H1 (cell line): ENCODE results near the gene MEF2D. TPM values are rescaled to one million over a fixed set of nuclear protein-coding genes. Genes with fewer than 3 reads are reported as not detected.

Experiments used
- CTCF ChIA-PET: fragments of 300-600 bp; sonication (Branson Sonifier 250); formaldehyde crosslinking; loops from one replicate; lab custom pipeline; 2021; ENCODE audit not compliant: partially characterized antibody; lab: Charles Lee
- POLR2A ChIA-PET: fragments of 300-600 bp; sonication (Branson Sonifier 250); formaldehyde crosslinking; loops from one replicate; lab custom pipeline; 2021; ENCODE audit warnings: inconsistent platforms; ENCODE audit not compliant: partially characterized antibody; lab: Charles Lee
- DNase-seq, 2 experiments: peaks; one replicate each; pipeline versions ENCODE4 v3.0.0 to v3.0.0-alpha.2; 2010 to 2022; ENCODE audit warnings: low spot score in 2 of 2, low read depth in 1 of 2, mixed read lengths in 1 of 2
- FAIRE-seq: peaks from 2 replicates; lab custom pipeline; 2011; peaks lifted over from hg19 to GRCh38; lab: Jason Lieb, UNC
- H2AFZ ChIP-seq: 2 replicates; pipeline ENCODE4 v1.8.1; 2012; ENCODE audit warnings: low read length, inconsistent platforms
- H2AK5ac ChIP-seq: 2 replicates; pipeline ENCODE4 v1.6.1; 2013; ENCODE audit warnings: low read depth, low read length
- H2BK120ac ChIP-seq: replicated peaks from 2 replicates; pipeline ENCODE3; 2013; ENCODE audit warnings: low read depth, low read length, inconsistent platforms
- H2BK12ac ChIP-seq: 2 replicates; pipeline ENCODE4 v1.6.1; 2013; ENCODE audit warnings: low read depth, low read length
- H2BK15ac ChIP-seq: 2 replicates; pipeline ENCODE4 v1.6.1; 2013; ENCODE audit warnings: low read length
- H2BK20ac ChIP-seq: 2 replicates; pipeline ENCODE4 v1.6.1; 2013; ENCODE audit warnings: low read length
- H2BK5ac ChIP-seq: 2 replicates; pipeline ENCODE4 v1.6.1; 2013; ENCODE audit warnings: low read depth, low read length
- H3K14ac ChIP-seq: 2 replicates; pipeline ENCODE4 v1.6.1; 2013; ENCODE audit warnings: inconsistent platforms; ENCODE audit not compliant: insufficient read length
- H3K18ac ChIP-seq: 2 replicates; pipeline ENCODE4 v1.6.1; 2013; ENCODE audit warnings: low read length; ENCODE audit errors: extremely low read depth
- H3K23ac ChIP-seq: 2 replicates; pipeline ENCODE4 v1.6.1; 2013; ENCODE audit warnings: inconsistent platforms; ENCODE audit not compliant: insufficient read length
- H3K23me2 ChIP-seq: 2 replicates; pipeline ENCODE4 v1.6.1; 2013; ENCODE audit warnings: low read depth, low read length
- H3K27ac ChIP-seq: 2 replicates; pipeline ENCODE4 v1.6.1; 2011; ENCODE audit warnings: low read depth, low read length, inconsistent platforms
- H3K27me3 ChIP-seq, 4 experiments: replicated peaks in 1 of 4; 1 replicate in 1 of 4; 2 replicates in 3 of 4; pipeline versions ENCODE4 v1.6.1 to v1.8.1; 2011 to 2013; ENCODE audit warnings: low read length in 3 of 4, mild to moderate bottlenecking in 3 of 4, inconsistent platforms in 2 of 4, mixed read lengths in 2 of 4, moderate library complexity in 1 of 4; ENCODE audit not compliant: control insufficient read depth in 3 of 4, insufficient read depth in 3 of 4; ENCODE audit errors: extremely low read depth in 1 of 4
- H3K36me3 ChIP-seq, 4 experiments: 2 replicates each; pipeline versions ENCODE4 v1.6.1 to v1.8.1; 2011 to 2013; ENCODE audit warnings: mild to moderate bottlenecking in 4 of 4, low read length in 3 of 4, moderate library complexity in 2 of 4, control low read depth in 1 of 4, inconsistent platforms in 1 of 4; ENCODE audit not compliant: insufficient read depth in 4 of 4, control insufficient read depth in 2 of 4
- H3K4ac ChIP-seq: replicated peaks from 2 replicates; pipeline ENCODE3; 2013; ENCODE audit warnings: low read length, low read depth, mixed read lengths, inconsistent platforms; ENCODE audit not compliant: insufficient read length
- H3K4me1 ChIP-seq, 4 experiments: replicated peaks in 1 of 4; 1 replicate in 1 of 4; 2 replicates in 3 of 4; pipeline versions ENCODE4 v1.6.1 to v1.8.1; 2011 to 2013; ENCODE audit warnings: low read length in 3 of 4, inconsistent platforms in 2 of 4, mixed read lengths in 1 of 4; ENCODE audit not compliant: insufficient read depth in 4 of 4, control insufficient read depth in 3 of 4
- H3K4me2 ChIP-seq, 2 experiments: 2 replicates each; pipeline versions ENCODE4 v1.6.1 to v1.8.1; 2011 to 2013; ENCODE audit warnings: low read depth in 2 of 2, low read length in 2 of 2, control low read depth in 1 of 2, inconsistent platforms in 1 of 2, mild to moderate bottlenecking in 1 of 2; ENCODE audit not compliant: insufficient read depth in 1 of 2
- H3K4me3 ChIP-seq, 4 experiments: fragments of 200-600, 300-600 bp in 1 of 4; sonication (generic), shearing (Covaris generic), sonication (Bioruptor Twin) in 1 of 4; 2 replicates each; pipeline versions ENCODE4 v1.5.1 to v1.8.1; 2011 to 2016; ENCODE audit warnings: low read length in 4 of 4, low read depth in 3 of 4, control low read depth in 2 of 4, inconsistent platforms in 2 of 4, mild to moderate bottlenecking in 2 of 4, mixed read lengths in 1 of 4, moderate library complexity in 1 of 4; ENCODE audit not compliant: insufficient read depth in 2 of 4; ENCODE audit errors: extremely low read depth in 1 of 4
- H3K56ac ChIP-seq: replicated peaks from 2 replicates; pipeline ENCODE3; 2013; ENCODE audit warnings: low read depth, mild to moderate bottlenecking, mixed read lengths, low read length, inconsistent platforms; ENCODE audit not compliant: insufficient read length
- H3K79me1 ChIP-seq: 2 replicates; pipeline ENCODE4 v1.6.1; 2013; ENCODE audit warnings: low read depth, low read length, control low read depth
- H3K79me2 ChIP-seq, 2 experiments: 2 replicates each; pipeline versions ENCODE4 v1.6.1 to v1.8.1; 2012 to 2013; ENCODE audit warnings: low read length in 2 of 2, mild to moderate bottlenecking in 2 of 2, inconsistent platforms in 1 of 2; ENCODE audit not compliant: insufficient read depth in 2 of 2, control insufficient read depth in 1 of 2
- H3K9ac ChIP-seq, 4 experiments: replicated peaks in 1 of 4; 1 replicate in 1 of 4; 2 replicates in 3 of 4; pipeline versions ENCODE4 v1.6.1 to v1.8.1; 2011 to 2013; ENCODE audit warnings: low read depth in 3 of 4, low read length in 3 of 4, control low read depth in 2 of 4, mild to moderate bottlenecking in 2 of 4, moderate library complexity in 2 of 4, inconsistent platforms in 1 of 4; ENCODE audit errors: extremely low read depth in 1 of 4
- H3K9me3 ChIP-seq, 2 experiments: 2 replicates each; pipeline versions ENCODE4 v1.6.1 to v1.8.1; 2012 to 2013; ENCODE audit warnings: mild to moderate bottlenecking in 2 of 2, moderate library complexity in 2 of 2, control low read depth in 1 of 2, inconsistent platforms in 1 of 2, low read depth in 1 of 2, low read length in 1 of 2, mixed read lengths in 1 of 2; ENCODE audit not compliant: insufficient read depth in 2 of 2
- H4K20me1 ChIP-seq, 2 experiments: replicated peaks in 1 of 2; 2 replicates each; pipeline versions ENCODE3 to v1.8.1; 2011 to 2013; ENCODE audit warnings: inconsistent platforms in 2 of 2, low read length in 2 of 2, mild to moderate bottlenecking in 1 of 2; ENCODE audit not compliant: insufficient read depth in 2 of 2, control insufficient read depth in 1 of 2
- H4K5ac ChIP-seq: 2 replicates; pipeline ENCODE4 v1.6.1; 2013; ENCODE audit warnings: low read length, low read depth, mixed read lengths, inconsistent platforms; ENCODE audit not compliant: insufficient read length
- H4K8ac ChIP-seq: 2 replicates; pipeline ENCODE4 v1.8.0; 2013; ENCODE audit warnings: mild to moderate bottlenecking, moderate library complexity, low read length, inconsistent platforms; ENCODE audit not compliant: insufficient read depth; ENCODE audit errors: extremely low read depth
- H4K91ac ChIP-seq: replicated peaks from 2 replicates; pipeline ENCODE3; 2013; ENCODE audit warnings: low read length, mixed read lengths, inconsistent platforms; ENCODE audit not compliant: insufficient read length
- ATF3 ChIP-seq: IDR thresholded peaks from 2 replicates; pipeline ENCODE4 v1.6.1; 2011; ENCODE audit warnings: low read depth, mild to moderate bottlenecking, low read length; ENCODE audit not compliant: insufficient read depth
- CBX5 ChIP-seq: fragments of 300-800, 300-1000 bp; sonication (generic); IDR thresholded peaks from 2 replicates; pipeline ENCODE4 v1.7.1; 2016; ENCODE audit warnings: antibody characterized with exemption, low read length, low read depth
- CBX8 ChIP-seq: fragments of 300-800, 300-1000 bp; sonication (generic); IDR thresholded peaks from 2 replicates; pipeline ENCODE4 v1.7.1; 2016; ENCODE audit warnings: low read depth, low read length, borderline replicate concordance
- CHD2 ChIP-seq: IDR thresholded peaks from 2 replicates; pipeline ENCODE4 v1.6.1; 2012; ENCODE audit warnings: low read length, improper control_type of control experiment
- CTBP2 ChIP-seq: IDR thresholded peaks from 2 replicates; pipeline ENCODE4 v1.7.0; 2011; ENCODE audit warnings: borderline replicate concordance, mild to moderate bottlenecking, moderate library complexity, mixed read lengths, low read length; ENCODE audit not compliant: insufficient read depth, insufficient read length
- EZH2 ChIP-seq: fragments of 200-600 bp; sonication (generic); IDR thresholded peaks from 2 replicates; pipeline ENCODE4 v1.7.1; 2012; ENCODE audit warnings: low read depth, mild to moderate bottlenecking, moderate library complexity, low read length, inconsistent platforms; ENCODE audit not compliant: severe bottlenecking
- HDAC2 ChIP-seq, 2 experiments: fragments of 300-600 bp in 1 of 2; sonication (generic) in 1 of 2; IDR thresholded peaks; 2 replicates each; pipeline ENCODE4 v1.6.1; 2011 to 2012; ENCODE audit warnings: low read depth in 2 of 2, low read length in 2 of 2, mild to moderate bottlenecking in 2 of 2, moderate library complexity in 2 of 2, borderline replicate concordance in 1 of 2, inconsistent platforms in 1 of 2
- KDM4A ChIP-seq: IDR thresholded peaks from one replicate; pipeline ENCODE4 v1.7.1; 2012; ENCODE audit warnings: low read depth, mild to moderate bottlenecking, moderate library complexity, low read length, inconsistent platforms; ENCODE audit not compliant: severe bottlenecking
- SAP30 ChIP-seq: fragments of 300-600 bp; sonication (generic); IDR thresholded peaks from 2 replicates; pipeline ENCODE4 v1.7.1; 2012; ENCODE audit warnings: low read length, moderate library complexity, mild to moderate bottlenecking, inconsistent platforms; ENCODE audit not compliant: insufficient read depth, insufficient replicate concordance
- SP2 ChIP-seq: IDR thresholded peaks from 2 replicates; pipeline ENCODE4 v1.6.1; 2012; ENCODE audit warnings: mild to moderate bottlenecking, low read length, inconsistent platforms
- TAF1 ChIP-seq: IDR thresholded peaks from 2 replicates; pipeline ENCODE4 v1.6.1; 2011; ENCODE audit warnings: mild to moderate bottlenecking, low read depth, low read length
- TBP ChIP-seq: IDR thresholded peaks from 2 replicates; pipeline ENCODE4 v1.6.1; 2011; ENCODE audit warnings: low read depth, low read length, improper control_type of control experiment
- TCF12 ChIP-seq: IDR thresholded peaks from 2 replicates; pipeline ENCODE4 v1.6.1; 2011; ENCODE audit warnings: low read depth, mild to moderate bottlenecking, low read length
- WGBS, 2 experiments: shearing (Covaris generic) in 1 of 2; methylation state at CpG; one replicate each; pipeline versions ENCODE4 v1.1.6 to v1.1.7; 2013 to 2015; ENCODE audit warnings: low lambda C conversion rate in 2 of 2, mixed read lengths in 2 of 2, inconsistent platforms in 1 of 2, low coverage in 1 of 2, missing lambda C conversion rate in 1 of 2; ENCODE audit not compliant: insufficient replicate concordance in 2 of 2, insufficient coverage in 1 of 2, insufficient read length in 1 of 2; ENCODE audit errors: extremely low coverage in 1 of 2, missing lambda C conversion rate in 1 of 2; 5-methylcytosine and 5-hydroxymethylcytosine counted together
- polyA plus RNA-seq, 7 experiments: library from polyadenylated mRNA; depleted of rRNA in 3 of 7; stranded (reverse) in 5 of 7; unstranded in 2 of 7; fragments of >200 nt in 5 of 7; fragments of 200-250 nt in 2 of 7; gene quantifications; 1 replicate in 5 of 7; 2 replicates in 1 of 7; 4 replicates in 1 of 7; pipeline versions ENCODE4 v1.2.1 to v1.2.3, GENCODE V29; 2011 to 2013; ENCODE audit warnings: missing spikeins in 2 of 7, mixed read lengths in 2 of 7
- total RNA-seq: library from RNA; stranded (reverse); fragmentation: NEBNext Ultra II Directional; extraction: Animal tissue kit (Norgen Biotek cat#: 25700); gene quantifications from 2 replicates; pipeline ENCODE4 v1.2.1, GENCODE V29; 2021

Gene MEF2D
- total and polyA plus RNA-seq, 2 of the 8 experiments (the other 6 are each of a cell fraction or from before 2014, with no cell fraction given): 17.3 to 20.3 TPM

- H3K27ac ChIP-seq: no peak overlapping the region
- H3K4ac ChIP-seq: no peak overlapping the region
- H2BK120ac ChIP-seq: no peak overlapping the region
- no peak overlapping the region for H4K5ac ChIP-seq
- H3K14ac ChIP-seq: no peak overlapping the region
- ChIA-PET CTCF (interaction anchor here (0.7 to 4.7 kb wide), 13 partner anchors 8 to 103 kb away, joined by 3 to 25 read pairs (median 6); partner anchors contain the start of genes MEF2D and TTC24), POLR2A (interaction anchor here (0.8 to 3.9 kb wide), 9 partner anchors 9 to 371 kb away, joined by 3 to 20 read pairs (median 4); partner anchors contain the start of genes GPATCH4, MEF2D and SEMA4A)
- H3K79me1 ChIP-seq: no peaks in the 10 kb centered on the region
- H3K9ac ChIP-seq: no peak overlapping the region
- no peaks in the 10 kb centered on the region for H4K20me1 ChIP-seq
- no peak overlapping the region for H3K23ac ChIP-seq
- H3K9me3 ChIP-seq: no peaks in the 10 kb centered on the region
- FAIRE-seq (no peak), DNase-seq (no peak)
- H3K56ac ChIP-seq: no peak overlapping the region
- no peak overlapping the region for H3K4me3 ChIP-seq
- no peaks in the 10 kb centered on the region for H3K23me2 ChIP-seq
- H3K18ac ChIP-seq: no peak overlapping the region
- no peak overlapping the region for H2BK15ac ChIP-seq
- H4K91ac ChIP-seq: no peak overlapping the region
- no peak overlapping the region for H2BK20ac ChIP-seq
- peaks cover 3 to 15% (median 11%) of the 10 kb centered on the region in 4 experiments for H3K4me1 ChIP-seq
- no peaks in the 10 kb centered on the region for H3K27me3 ChIP-seq
- H2AK5ac ChIP-seq: no peak overlapping the region
- H2AFZ ChIP-seq: no peak overlapping the region
- peaks cover 3 to 13% (median 7%) of the 10 kb centered on the region in 4 experiments; a peak in 6 of 8 replicates for H3K36me3 ChIP-seq
- no peaks in the 10 kb centered on the region for H3K79me2 ChIP-seq
- H2BK5ac ChIP-seq: no peak overlapping the region
- WGBS, 2 experiments: 96% methylated on average over 3 of the region's 3 CpGs; no CpG with 5 or more reads in 1 of the 2 experiments
- no peak overlapping the region for H3K4me2 ChIP-seq
- no peak overlapping the region for H2BK12ac ChIP-seq
- H4K8ac ChIP-seq: no peak overlapping the region
- TF ChIP-seq TAF1: no peak
- no peak for TF ChIP-seq TBP
- TF ChIP-seq HDAC2 (IDR thresholded peaks at IDR 0.05; ENCODE audit: borderline replicate concordance in 1 of 2, low read depth in 2 of 2, low read length in 2 of 2): no peak
- TF ChIP-seq CHD2: no peak
- TF ChIP-seq TCF12: no peak
- TF ChIP-seq EZH2: no peak
- TF ChIP-seq ATF3: no peak
- no peak for TF ChIP-seq SAP30
- no peak for TF ChIP-seq KDM4A
- no peak for TF ChIP-seq CTBP2
- no peak for TF ChIP-seq SP2
- no peak for TF ChIP-seq CBX5
- TF ChIP-seq CBX8: no peak
Measured at GRCh38 chr1:156524481-156524869, 23.9 kb upstream of the MEF2D start.
